Lower leg skin (tissue), 4 donors: ENCODE measurements around the gene DTHD1. TPM values are rescaled to one million over a fixed set of nuclear protein-coding genes. Genes with fewer than 3 reads are reported as not detected.

Source experiments
- DNase-seq, 2 donors: peaks; one replicate each; pipeline ENCODE4 v3.0.0-alpha.2; 2019; ENCODE audit warnings: low spot score in 2 of 2
- H3K4me3 ChIP-seq: fragments of 200-600 bp; sonication (generic); 2 replicates; pipeline ENCODE4 v1.5.1; 2017; ENCODE audit warnings: mild to moderate bottlenecking, low read depth; ENCODE audit not compliant: poor library complexity, severe bottlenecking
- POLR2A ChIP-seq, 2 donors: fragments of 450-650 bp; IDR thresholded peaks; one replicate each; pipeline ENCODE4 v1.6.1; 2016 to 2017; ENCODE audit warnings: antibody characterized with exemption in 2 of 2, mild to moderate bottlenecking in 1 of 2, moderate library complexity in 1 of 2
- WGBS, 2 donors: methylation state at CpG; one replicate each; pipeline ENCODE4 v1.1.5; 2018; 5-methylcytosine and 5-hydroxymethylcytosine counted together
- intact Hi-C: fragments of 100-400 bp; cut with DNase I; formaldehyde crosslinking; loops from one replicate; pipeline ENCODE4 v1.15.0; 2023; ENCODE audit warnings: low total_unique reads
- total RNA-seq, 4 donors: library from RNA; depleted of rRNA; stranded (reverse); fragments of >200 nt; gene quantifications; one replicate each; pipeline ENCODE4 v1.1.0, GENCODE V29; 2016
- TF ChIP-seq, protein P1 (sequence below), 3 donors: fragments of 450-650 bp; IDR thresholded peaks; one replicate each; pipeline ENCODE4 v1.5.1; 2016; ENCODE audit warnings: antibody characterized with exemption in 3 of 3, mild to moderate bottlenecking in 3 of 3, moderate library complexity in 2 of 3

Gene DTHD1
- total RNA-seq, 4 donors from 2014 or later = 0.16 TPM; not detected in 3

DNA sequence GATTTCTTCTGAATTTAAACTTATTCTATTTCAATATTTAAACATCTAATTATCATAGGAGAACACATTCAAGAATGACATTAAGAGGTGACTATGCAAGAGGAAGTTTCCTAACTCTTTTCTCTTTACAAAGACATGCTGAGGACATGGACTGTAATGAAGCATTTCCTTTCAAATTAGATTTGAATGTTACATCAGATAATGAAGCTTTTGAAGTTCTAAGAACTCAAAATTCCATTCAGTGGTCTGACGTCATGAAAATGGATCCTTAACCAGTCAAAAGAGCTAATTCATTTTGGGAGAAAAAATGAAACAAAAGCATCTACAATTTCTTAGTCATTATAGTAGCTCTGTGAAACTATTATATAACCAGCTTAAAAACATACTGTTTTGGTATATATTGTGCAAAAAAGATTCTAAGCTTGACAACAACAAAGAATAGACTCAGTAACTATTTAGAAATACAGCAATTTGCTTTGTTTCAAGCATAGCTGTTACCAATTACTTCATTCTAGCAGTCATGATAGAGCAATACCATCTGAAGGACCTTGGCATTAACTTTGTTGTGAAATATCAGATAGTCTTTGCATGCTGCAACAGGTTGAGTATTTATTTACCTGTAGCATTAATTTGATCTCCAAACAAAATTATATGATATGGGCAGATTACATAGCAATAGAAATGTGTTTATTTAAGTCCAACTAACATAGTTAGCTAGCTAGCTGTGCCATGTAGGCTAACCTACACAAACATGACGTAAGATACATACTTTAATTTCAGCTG is 13.7 kb upstream of the DTHD1 start:
- intact Hi-C loops = no loop called here
- WGBS, 2 donors = 38 to 45% methylated on average over 2 of the region's 2 CpGs
- DNase-seq = no peak
- no peak overlapping the region for H3K4me3 ChIP-seq
- TF ChIP-seq, protein P1, sequence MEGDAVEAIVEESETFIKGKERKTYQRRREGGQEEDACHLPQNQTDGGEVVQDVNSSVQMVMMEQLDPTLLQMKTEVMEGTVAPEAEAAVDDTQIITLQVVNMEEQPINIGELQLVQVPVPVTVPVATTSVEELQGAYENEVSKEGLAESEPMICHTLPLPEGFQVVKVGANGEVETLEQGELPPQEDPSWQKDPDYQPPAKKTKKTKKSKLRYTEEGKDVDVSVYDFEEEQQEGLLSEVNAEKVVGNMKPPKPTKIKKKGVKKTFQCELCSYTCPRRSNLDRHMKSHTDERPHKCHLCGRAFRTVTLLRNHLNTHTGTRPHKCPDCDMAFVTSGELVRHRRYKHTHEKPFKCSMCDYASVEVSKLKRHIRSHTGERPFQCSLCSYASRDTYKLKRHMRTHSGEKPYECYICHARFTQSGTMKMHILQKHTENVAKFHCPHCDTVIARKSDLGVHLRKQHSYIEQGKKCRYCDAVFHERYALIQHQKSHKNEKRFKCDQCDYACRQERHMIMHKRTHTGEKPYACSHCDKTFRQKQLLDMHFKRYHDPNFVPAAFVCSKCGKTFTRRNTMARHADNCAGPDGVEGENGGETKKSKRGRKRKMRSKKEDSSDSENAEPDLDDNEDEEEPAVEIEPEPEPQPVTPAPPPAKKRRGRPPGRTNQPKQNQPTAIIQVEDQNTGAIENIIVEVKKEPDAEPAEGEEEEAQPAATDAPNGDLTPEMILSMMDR (IDR thresholded peaks at IDR 0.05) = no peak
- TF ChIP-seq POLR2A (IDR thresholded peaks at IDR 0.05) = no peak

DNA sequence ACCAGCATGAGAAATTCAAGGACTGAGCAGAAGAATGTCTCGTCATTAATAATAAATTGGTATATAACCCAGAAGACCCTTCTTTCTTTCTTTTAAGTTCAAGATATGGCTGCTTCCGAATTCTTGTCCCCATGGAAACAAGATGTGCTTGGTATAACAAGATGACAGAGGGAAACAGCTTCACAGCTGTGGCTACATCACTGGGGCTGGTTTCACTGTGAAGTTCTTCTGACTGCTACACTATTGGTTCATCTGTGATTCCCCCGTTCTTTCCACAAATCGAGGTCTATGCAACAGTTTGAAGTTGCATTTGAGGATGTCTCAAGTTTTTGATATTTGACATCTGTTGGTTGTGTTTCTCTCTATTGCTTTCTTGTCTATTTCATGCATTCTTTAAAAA is 12.3 kb upstream of the DTHD1 start:
- no peak for TF ChIP-seq POLR2A (IDR thresholded peaks at IDR 0.05)
- TF ChIP-seq, protein P1 (IDR thresholded peaks at IDR 0.05) = no peak
- no peak overlapping the region for H3K4me3 ChIP-seq
- WGBS, 2 donors = 79% methylated on average over 4 of the region's 4 CpGs
- DNase-seq = no peak
- intact Hi-C loops = no loop called here

DNA sequence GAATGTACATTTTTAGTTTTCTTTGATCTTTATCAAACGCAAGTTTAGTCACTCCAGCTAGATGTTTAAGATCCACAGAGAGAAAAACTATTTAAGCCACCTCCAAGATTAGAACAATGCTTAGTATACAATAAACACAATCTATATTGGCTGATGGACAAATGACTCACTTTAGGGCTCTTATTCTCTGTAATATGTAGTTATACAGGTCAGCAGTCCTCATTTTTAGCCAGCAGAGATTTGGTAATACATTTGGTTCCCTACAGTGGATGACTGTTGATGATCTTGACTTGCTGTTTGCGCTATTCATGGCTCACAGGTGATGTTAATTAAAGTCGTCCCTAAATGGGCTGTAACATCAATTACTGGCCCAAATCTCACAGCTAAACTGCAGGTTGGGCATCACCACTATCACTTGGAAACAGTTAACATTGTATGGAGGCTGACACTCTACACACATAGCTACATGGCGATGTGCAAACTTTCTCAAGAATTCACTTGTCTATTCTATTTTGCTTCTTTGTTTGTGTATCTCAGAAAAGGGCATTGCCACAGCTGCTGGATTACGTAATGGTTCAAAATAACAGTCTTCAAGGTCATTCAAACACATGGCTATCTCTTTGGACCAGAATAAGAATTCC is 11.8 kb upstream of the DTHD1 start:
- H3K4me3 ChIP-seq = no peak overlapping the region
- TF ChIP-seq POLR2A (IDR thresholded peaks at IDR 0.05) = no peak
- TF ChIP-seq, protein P1 (IDR thresholded peaks at IDR 0.05) = no peak
- 81 to 86% methylated on average over 5 of the region's 5 CpGs for WGBS, 2 donors
- intact Hi-C loops = no loop called here
- no peak for DNase-seq

DNA sequence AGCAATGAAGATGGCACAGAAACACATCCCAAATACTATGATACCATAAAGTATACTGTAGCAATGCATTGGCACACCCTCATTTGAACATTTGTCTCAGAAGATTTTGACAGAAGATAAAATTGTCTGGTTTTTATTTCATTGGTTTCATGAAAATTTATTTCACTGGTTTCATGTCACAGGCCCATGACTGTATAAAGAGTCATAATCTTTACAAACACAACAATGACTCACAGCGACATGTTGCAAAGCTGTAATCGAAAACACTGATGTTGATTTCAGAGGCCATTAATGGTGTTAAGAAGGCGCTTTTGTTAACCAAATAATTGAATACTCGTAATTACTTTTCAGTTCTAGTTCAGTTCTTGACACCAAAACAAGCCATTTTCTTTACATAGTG is 8.1 kb upstream of the DTHD1 start:
- intact Hi-C loops = no loop called here
- TF ChIP-seq, protein P1 (IDR thresholded peaks at IDR 0.05) = no peak
- no peak overlapping the region for H3K4me3 ChIP-seq
- 86 to 87% methylated on average over 4 of the region's 4 CpGs for WGBS, 2 donors
- no peak for DNase-seq

DNA sequence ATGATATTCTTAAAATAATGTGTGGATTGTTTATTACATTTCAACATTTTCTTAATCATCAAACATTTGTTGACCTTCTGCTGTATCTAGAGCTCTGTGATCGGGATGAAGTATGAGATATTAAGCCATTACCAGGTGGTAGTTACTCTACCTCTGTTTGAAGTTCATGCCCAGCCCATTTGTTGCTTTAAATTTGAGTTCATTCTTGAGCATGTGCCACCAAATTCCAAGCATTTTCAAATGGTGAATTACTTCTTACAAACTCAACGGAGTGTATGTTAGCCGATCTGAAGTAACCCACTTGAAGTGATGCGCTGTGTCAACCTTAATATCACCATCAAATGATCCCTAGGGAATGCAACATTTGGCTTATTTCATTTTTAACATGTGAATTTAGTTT is 7.3 kb upstream of the DTHD1 start:
- no peak for DNase-seq
- H3K4me3 ChIP-seq = no peak overlapping the region
- TF ChIP-seq, protein P1 (IDR thresholded peaks at IDR 0.05) = no peak
- TF ChIP-seq POLR2A (IDR thresholded peaks at IDR 0.05) = no peak
- intact Hi-C loops = no loop called here
- 68 to 71% methylated on average over 4 of the region's 4 CpGs for WGBS, 2 donors
